Renal pelvis (tissue), 4 donors: ENCODE data around the gene ELFN1. TPM values are rescaled to one million over a fixed set of nuclear protein-coding genes. Genes with fewer than 3 reads are reported as not detected.

Experiments
- DNase-seq: peaks from one replicate; pipeline ENCODE4 v3.0.0-alpha.2; 2013
- polyA plus RNA-seq, 3 donors: library from polyadenylated mRNA; unstranded; fragments of 120-200 nt; gene quantifications; one replicate each; pipeline ENCODE4 v1.2.1, GENCODE V29; 2013; ENCODE audit not compliant: insufficient read length in 3 of 3

Gene ELFN1
- polyA plus RNA-seq, 3 donors = 14.3 to 18.3 (median 18.1) TPM

DNA sequence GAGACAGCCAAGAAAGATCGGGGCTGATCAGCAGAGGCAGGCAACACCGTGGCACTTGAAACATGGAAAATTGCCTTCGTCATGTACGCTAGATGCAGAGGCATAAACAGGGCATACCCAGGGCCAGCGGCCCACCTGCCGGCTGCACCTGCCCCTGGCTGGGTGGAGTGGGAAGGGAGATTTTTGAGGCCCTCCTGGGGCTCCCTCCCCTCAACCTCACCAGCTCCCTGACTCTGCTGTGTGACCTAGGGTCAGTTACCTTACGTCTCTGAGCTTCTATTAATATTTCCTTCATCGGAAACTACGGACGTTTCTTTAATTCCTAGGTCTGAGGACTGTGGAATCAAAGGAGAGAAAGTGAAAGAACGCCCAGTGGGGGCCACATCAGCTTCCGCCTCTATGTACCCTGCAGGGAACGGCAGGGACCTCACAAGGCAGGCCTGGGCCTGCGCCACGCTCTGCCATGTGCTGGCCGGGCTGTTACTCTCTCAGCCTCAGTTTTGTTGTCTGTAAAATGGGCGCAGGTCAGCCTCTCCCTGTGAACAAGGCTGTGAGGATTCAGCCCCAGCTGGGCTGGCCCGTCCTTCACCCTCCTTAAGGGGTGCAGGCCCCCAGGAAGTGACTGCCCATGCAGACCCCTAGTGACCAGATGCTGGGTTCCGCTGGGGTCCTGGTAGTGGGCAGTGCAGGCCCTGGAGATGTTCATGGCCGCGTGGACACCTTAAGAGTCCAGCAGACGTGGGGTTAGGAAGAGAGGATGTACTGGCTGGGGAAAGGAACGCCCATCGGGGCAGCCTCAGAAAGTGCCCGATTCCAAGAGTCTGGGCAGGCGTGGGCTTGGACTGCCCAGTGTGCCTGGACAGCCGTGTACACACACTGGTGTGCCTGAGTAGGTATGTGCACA is 22.7 kb downstream of the ELFN1 start:
- DNase-seq = no peak

DNA sequence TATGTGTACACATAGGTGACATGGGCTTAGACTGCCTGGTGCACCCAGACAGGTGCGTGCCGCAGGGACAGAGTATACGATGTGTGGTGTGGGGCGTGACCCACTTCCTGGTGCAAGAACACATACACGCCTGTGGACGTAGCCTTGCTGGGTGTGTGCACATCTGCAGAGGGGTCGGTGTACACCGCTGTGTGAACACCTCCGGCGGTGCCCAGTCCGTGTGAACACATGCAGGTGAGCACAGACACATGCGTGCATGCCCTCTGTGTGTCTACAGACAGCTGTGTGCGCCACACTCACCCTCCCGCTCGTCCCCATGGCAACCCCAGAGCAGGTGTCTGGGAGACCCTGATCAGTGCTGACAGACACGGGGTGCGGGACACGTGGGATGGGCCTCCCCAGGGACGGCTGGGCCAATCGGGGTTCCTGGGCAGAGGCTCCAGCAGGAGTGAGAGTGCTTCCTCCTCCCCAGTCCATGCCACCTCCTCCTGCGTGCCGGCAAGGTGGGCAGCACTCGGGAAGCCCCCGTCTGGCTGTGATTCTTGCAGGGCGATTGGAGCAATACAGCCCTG is 23.4 kb downstream of the ELFN1 start:
- no peak for DNase-seq

DNA sequence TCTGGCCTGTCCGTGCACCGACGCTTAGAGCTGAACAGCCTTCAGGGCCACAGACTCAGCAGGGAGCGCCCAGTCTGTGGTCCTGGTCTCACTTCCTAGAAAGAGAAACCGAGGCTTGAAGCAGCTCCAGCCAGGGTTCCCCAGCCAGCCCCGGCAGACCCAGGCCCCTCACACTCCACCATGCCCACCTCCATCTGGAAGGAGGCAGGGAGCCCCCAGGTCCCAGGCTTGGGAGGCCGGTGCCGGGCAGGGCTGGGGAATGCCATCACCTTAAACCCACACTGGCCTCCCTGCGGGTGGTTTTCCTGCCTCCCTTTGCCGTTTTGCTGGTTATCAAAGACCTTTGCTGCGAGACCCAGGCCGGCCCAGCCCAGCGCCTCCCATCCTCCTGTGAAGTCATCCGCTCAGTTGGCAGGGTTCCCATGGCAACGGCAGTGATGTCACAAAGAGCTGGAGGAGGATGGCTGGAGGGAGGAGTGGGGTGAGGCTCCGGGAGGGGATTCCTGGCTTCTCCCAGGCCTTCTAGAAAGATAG is 24.0 kb downstream of the ELFN1 start:
- DNase-seq = peak; percentile 88

DNA sequence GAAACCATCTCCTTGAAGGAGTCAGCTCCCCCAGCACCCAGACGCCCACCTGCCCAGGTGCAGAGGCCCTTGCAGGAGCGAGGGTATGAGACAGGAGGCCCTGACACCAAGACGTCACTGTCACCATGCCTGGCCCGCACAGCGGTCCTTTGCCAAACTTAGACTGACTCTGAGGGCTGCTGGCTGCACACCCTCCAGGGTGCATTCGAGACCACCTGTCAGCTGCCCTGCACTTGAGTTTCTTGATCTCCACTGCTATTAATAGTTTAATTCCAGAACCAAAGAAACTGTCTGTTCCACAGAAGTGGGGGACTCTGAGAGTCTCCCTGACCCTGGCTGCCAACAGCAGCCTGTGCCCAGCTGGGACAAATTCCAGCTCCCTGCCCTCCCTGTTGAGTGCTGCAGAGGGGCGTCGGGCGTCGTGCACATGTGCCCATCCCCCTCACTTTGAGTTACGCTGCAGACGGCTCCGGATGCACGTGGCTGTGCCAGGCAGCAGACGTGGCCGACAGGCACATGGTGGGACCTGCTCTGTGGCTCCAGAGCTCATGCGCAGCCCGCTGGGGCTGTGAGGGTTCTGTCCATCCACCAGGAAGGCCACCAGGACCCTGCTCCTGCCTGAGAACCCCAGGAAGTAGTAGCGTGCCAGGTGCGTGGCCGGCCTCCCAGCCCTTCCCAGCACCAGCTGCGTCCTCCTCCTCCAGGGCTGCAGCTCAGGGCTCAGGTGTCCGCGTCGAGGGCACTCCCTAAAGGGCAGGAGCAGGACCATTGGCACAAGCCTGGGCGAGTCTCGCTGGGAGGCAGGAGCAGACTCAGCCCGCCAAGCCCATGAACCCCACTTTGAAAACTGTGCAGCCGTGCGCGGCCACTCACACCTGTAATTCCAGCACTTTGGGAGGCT is 24.8 kb downstream of the ELFN1 start:
- DNase-seq = no peak

DNA sequence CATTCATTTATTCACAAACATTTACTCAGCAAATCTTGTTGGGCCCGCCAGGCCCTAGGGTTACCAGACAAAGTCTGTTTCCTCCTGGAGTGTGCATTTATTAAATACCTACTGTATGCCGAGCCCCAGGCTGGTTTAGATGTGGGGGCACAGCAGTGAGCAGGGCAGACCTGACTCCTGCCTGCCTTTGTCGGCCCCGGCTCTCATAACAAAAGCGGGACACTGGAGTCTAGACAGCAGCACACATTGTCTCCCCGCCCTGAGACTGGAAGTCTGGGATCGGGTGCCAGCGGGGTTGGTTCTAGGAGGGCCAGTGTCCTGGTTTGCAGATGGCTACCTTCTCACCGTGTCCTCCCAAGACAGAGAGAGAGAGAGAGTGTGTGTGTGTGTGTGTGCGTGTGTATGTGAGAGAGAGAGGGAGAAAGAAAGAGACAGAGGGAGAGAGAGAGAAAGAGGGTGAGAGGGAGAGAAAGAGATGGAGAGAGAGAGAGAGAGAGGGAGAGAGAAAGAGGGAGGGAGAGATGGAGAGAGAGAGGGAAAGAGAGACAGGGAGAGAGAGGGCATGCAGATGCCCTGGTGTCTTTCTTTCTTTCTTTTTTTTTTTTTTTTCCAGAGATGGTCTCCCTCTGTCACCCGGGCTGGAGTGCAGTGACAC is 25.9 kb downstream of the ELFN1 start:
- DNase-seq = no peak

DNA sequence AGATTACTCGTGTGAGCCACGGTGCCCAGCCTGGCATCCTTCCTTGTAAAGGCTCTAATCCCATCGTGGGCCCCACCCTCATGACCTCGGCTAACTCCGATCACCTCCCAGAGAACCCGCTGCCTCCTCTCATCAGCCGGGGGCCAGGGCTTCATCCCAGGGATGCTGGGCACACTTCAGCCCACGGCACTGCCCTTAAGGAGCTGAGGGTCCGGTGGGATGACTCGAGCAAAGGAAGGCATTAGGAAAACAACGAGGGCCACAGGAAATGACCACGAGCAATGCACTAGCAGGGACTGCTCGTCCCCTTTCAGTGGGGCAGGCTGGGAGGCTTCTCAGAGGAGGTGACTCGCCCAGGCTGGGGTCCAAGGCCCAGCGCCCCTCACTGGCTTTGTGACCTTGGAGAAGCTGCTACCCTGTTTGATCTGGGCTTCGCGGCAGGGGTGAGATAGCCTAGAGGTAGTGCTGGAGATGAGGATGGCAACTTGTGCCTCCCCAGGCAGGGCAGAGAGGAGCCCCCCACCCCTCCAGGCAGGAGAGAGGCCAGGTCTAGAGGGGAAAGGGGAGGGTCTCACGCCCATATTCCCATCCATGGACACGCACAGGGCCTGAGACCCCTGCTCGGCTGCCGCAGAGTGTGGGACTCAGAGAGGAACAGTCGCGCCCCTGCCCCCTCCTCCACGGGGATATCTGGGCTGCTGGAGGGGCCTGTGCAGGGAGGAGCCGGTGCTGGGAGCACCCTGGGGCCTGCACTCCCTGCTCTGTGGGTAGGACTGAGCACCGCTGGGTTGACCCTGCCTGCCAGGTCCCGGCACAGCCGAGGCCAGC is 26.8 kb downstream of the ELFN1 start:
- DNase-seq = no peak

DNA sequence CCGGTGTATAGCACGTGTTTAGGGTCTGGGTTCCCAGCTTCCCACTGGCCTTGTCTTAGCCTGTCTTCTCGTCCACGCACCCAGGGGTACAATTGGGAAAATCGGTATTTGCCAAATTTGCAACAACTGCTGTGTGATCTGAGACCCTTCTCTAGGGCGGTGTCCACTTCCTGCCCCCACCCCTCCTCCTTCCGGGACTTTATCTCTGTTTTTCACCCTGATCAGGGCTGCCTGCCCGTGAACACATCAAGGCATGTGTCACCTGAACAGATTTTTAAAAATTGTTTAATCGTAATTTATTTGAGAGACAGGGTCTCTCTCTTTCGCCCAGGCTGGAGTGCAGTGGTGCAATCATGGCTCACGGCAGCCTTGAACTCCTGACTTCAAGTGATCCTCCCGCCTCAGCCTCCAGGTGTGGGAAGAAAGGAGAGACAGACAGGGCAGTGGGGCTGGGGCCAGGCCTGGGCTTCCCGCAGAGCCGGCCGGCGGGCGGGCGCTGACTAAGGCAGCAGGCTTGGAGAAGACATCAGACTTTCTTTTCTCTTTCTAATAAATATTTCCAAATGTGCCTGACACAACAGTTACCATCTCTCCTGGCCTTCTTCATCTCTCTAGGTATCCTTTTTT is 27.5 kb downstream of the ELFN1 start:
- no peak for DNase-seq

DNA sequence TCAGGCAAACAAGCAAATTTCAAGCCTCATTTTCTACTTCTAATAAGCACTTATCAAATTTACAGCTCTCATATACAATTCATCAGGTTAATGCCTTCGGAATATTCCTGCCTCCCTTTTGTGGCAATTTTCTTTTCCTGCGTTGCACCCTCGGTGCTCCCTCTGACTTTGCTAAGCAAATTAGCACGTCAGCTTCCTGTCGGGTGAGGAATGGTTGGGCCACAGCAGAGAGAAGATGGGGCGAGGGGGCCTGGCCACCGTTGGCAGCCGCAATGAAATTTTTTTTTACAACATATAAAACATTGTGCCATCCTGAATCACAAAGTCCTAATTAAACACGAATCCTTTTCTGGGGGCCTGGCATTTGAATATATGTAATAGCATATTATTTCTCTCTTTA is 28.1 kb downstream of the ELFN1 start:
- no peak for DNase-seq

DNA sequence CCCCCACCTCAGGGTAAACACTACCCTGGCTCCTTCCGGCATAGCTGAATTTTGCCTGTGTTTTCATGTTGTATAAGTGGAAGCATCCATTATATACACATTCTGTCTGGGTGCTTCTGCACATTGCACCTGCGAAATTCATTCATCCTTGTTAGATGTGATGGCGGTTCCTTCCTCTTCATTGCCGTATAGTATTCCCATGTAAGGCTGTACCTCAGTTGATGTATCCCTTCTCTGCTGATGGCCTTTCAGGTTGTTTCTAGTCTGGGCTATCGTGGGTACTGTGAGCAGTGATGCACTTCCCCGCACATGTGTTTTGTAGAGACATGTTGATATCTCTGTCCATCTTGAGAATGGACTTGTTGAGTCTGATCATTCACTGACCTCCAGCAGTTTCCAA is 28.9 kb downstream of the ELFN1 start:
- DNase-seq = no peak

DNA sequence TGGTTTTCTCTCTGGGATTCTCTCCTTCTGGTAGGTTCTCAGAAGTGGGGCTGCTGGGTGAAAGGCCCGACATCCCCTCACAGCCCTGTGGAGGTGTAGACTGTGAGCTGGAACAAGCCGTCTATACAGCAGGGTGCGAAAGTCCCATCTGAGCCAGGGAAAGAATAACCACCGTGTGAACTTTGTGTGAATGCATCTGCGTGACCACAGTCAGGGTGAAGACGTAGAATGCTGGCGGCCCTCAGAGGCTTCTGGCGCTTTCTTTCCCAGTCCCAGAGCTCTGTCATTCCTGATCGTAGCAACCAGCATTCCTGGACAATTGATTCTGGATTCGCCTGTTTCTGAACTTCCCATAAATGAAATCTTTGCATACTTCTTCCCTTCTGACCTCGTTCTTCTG is 30.0 kb downstream of the ELFN1 start:
- DNase-seq = no peak

DNA sequence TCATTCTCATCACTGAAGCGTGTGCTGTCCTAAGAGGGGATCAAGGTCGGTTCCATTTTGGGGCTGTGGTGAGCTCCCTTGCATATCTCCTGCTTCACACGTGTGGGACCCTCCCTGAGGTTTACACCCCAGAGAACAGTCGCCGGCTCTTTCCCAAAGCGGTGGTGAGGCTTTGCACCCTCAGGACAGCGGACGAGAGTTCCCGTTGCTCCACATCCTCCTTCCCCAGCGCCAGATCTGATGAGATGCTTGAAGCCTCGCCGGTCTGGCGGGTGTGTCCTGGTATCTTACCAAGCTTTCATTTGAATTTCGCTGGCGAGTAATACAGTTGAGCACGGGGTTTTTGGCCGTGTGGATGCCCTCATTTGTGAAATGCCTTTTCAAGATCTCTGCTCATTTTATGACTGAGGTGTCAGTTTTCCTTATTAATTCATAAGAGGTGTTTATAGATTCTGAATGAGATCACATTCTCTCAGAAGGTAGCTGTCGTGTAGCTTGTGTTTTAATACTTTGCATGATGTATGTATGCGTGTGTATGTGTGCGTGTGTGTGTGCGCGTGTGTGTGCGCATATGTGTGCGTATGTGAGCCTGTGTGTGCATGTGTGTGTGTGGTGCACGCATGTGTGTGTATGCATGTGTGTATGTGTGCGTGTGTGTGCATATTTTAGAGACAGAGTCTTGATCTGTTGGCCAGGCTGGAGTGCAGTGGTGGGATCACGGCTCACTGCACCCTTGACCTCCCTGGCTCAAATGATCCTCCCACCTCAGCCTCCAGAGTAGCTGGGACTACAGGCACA is 30.7 kb downstream of the ELFN1 start:
- DNase-seq = no peak

DNA sequence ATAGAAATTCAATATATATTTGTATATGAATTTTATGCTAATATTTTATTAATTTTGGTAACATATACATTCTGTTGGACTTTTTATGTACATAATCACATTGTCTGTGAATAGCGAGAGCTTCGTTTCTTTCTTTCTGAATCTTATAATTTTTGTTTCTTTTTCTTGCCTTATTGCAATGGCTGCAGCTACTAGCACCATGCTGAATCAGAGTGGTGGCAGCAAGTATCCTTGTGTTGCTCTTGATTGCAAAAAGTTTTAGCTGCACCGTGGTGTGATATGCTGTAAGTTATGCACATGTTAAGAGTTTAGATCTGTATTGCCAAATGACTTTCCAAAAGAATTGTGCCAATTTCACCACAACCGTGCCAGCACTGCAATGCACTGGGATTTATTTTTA is 32.6 kb downstream of the ELFN1 start:
- DNase-seq = no peak

DNA sequence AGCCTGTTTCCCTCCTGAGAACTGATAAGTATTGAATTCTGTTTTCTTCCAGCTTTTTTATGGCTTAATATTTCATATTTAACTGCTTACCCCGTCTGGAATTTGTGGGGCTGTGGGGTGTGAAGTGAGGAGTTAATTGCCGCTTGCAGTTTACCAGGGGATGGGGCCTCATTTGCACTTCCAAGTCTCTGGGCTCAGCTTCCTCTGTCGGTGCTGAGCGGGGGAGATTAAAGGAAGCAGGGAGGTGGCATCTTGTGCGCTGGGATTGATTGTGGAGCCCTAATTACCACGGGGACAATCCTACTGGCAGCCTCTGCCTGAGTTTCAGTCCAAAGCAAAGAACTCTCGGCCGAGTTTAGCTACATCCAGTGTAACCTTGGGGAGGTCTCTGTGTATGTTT is 33.4 kb downstream of the ELFN1 start:
- DNase-seq = no peak

DNA sequence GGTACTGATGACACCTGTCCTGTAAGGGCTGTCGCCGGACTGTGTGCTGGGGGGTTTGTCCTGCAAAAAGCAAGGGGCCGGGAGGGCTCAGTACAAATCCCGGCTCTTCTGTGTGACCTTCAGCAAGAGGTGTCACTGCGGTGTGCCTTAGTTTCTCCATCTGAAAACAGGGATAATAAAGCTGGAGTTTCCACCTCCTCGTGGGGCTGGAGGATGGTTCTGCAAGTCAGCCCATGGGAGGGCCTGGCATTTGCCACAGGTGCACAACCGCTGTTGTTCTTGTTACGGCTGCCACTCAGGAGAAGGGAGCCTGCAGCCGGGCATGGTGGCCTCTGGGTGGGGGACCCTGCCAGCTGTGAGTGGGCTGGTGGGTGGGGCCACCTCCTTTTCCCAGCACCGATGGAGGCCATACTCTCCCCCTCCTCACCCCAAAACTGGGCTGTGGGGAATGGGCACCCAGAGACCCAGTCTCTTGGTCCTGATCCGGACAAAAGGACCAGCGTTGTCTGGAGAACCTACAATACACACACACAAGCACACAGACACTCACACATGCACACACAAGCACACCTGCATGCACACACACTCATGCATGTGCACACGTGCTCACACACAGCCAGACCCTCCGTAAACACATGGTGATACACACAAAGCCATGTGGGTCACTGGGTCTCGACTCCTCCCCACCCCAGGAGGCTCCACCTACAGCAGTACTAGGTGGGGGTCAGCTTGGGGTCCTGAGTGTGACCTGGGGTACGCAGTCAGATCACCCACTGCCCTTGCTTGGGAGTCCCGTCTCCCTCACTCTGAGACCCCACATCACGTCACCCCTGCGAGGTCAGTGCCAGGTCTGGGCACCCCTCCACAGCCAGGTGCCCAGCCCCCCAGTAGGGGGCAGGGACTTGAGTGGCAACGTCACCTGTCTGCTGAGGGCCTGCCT is 34.1 kb downstream of the ELFN1 start:
- DNase-seq = no peak

DNA sequence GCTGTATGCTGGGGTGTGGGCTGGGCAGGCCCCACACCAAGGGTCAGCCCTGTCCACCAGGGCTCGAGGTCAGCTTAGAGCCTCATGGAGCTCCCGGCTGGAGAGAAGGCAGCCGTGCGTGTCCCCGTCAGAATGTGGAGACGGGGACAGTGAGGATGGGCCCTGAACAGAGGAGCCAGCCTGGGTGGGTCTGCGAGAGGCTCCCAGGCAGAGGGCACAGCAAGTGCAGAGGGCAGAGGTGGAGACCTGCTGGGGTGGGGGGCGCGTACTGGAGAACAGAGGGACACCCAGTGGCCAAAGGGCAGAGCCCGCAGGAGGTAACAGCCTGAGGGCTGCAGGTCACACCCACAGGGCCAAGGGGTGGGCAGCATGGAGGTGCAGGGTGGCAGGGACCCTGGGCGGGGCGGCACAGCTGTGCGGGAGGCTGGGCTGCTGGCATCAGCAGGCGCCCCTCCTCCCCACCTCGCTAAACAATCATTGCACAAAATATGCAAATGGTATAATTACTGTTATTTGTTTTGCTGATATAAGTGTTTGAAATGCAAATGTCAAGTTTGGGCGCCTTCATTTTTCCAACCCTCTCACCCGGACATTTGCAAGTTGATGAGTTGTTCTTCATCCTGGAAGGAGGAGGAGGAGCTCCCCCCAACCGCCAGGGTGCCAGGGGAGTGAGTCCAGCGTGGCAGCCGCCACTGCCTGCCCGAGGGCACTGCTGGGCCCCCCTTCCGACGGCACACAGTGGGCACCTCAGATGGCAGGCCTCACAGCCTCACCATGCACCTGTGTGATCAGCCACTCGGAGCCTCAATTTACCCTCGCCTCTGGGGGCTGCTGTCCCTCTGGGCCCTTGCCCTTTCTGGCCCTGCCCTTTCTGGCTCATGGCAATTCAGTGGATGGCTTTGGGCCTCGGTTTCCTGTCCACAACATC is 35.0 kb downstream of the ELFN1 start:
- DNase-seq = no peak

DNA sequence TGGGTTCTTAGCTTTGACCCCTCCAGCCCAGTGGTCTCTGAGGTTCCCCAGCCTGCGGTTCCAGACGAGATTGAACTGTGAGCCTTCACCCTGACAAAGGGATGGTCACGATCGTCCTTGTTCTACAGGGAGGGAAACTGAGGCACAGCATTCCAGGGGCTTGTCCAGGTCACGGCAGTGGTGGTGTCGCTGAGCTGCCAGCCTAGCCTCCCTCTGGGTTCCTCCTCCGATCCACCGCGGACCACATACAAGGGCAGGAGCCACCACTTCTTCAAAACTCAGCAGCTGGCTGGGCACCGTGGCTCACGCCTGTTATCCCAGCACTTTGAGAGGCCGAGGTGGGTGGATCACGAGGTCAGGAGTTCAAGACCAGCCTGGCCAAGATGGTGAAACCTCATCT is 35.8 kb downstream of the ELFN1 start:
- no peak for DNase-seq

DNA sequence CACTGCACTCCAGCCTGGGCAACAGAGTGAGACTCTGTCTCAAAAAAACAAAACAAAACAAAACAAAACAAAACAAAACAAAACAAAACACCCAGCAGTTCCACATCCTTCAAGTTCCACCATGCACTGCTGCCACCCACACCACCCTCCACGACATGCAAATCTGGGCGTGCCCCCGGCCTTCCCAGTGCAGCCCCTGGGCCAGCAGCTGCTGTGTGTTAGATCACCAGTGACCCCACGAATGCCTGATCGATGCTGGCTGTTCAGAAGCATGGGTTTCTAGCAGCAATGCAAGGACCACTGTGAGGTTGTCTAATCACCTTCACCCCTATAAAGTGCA is 36.3 kb downstream of the ELFN1 start:
- no peak for DNase-seq
